Heart left ventricle (tissue), 16 donors: ENCODE data around the gene GRIK5. TPM values are rescaled to one million over a fixed set of nuclear protein-coding genes. Genes with fewer than 3 reads are reported as not detected.

ENCODE experiments used
- ATAC-seq, 4 donors: fragments of 200-7000 bp; cut with Tn5 transposase; one replicate each; pipeline ENCODE4 v1.9.1; 2020 to 2022; ENCODE audit warnings: moderate library complexity in 4 of 4, mild to moderate bottlenecking in 3 of 4, moderate number of reproducible peaks in 1 of 4
- DNase-seq, 5 donors: peaks; one replicate each; pipeline ENCODE4 v3.0.0-alpha.2; 2020
- H3K27ac ChIP-seq, 12 donors: fragments of 200-600 bp; sonication (generic) in 4 of 12; one replicate each; pipeline versions ENCODE4 v1.5.0 to v1.8.0; 2016 to 2022; ENCODE audit warnings: mild to moderate bottlenecking in 2 of 12
- H3K27me3 ChIP-seq, 9 donors: fragments of 200-600 bp; sonication (generic) in 2 of 9; one replicate each; pipeline versions ENCODE4 v1.5.1 to v1.8.0; 2016 to 2022; ENCODE audit warnings: mild to moderate bottlenecking in 3 of 9
- H3K36me3 ChIP-seq, 9 donors: fragments of 200-600 bp; sonication (generic) in 2 of 9; one replicate each; pipeline versions ENCODE4 v1.5.0 to v1.8.0; 2018 to 2022; ENCODE audit warnings: mild to moderate bottlenecking in 2 of 9
- H3K4me1 ChIP-seq, 12 donors: fragments of 200-600 bp; sonication (generic) in 4 of 12; one replicate each; pipeline versions ENCODE4 v1.5.0 to v1.8.0; 2016 to 2022; ENCODE audit warnings: mild to moderate bottlenecking in 3 of 12
- H3K4me3 ChIP-seq, 12 donors: fragments of 200-600 bp; sonication (generic) in 4 of 12; one replicate each; pipeline versions ENCODE4 v1.5.0 to v1.8.0; 2017 to 2022; ENCODE audit warnings: mild to moderate bottlenecking in 9 of 12, moderate library complexity in 4 of 12
- H3K9me3 ChIP-seq, 12 donors: fragments of 200-600 bp; sonication (generic) in 4 of 12; one replicate each; pipeline versions ENCODE4 v1.5.0 to v1.8.0; 2016 to 2022; ENCODE audit warnings: mild to moderate bottlenecking in 1 of 12
- CTCF ChIP-seq, 12 donors: fragments of 200-600 bp; sonication (generic) in 4 of 12; IDR thresholded peaks; one replicate each; pipeline versions ENCODE4 v1.5.0 to v1.8.0; 2018 to 2022; ENCODE audit warnings: antibody characterized with exemption in 12 of 12, mild to moderate bottlenecking in 5 of 12
- POLR2A ChIP-seq, 2 donors: fragments of 450-650 bp; IDR thresholded peaks; one replicate each; pipeline ENCODE4 v1.6.1; 2017; ENCODE audit warnings: antibody characterized with exemption in 2 of 2, mild to moderate bottlenecking in 2 of 2, moderate library complexity in 2 of 2
- WGBS, 4 donors: extraction: QIAGEN DNeasy Blood & Tissue Kit in 2 of 4; methylation state at CpG; one replicate each; pipeline versions ENCODE4 v1.1.5 to v1.1.7; 2013 to 2018; 5-methylcytosine and 5-hydroxymethylcytosine counted together
- intact Hi-C, 10 donors: fragments of 100-400 bp; cut with DNase I; formaldehyde crosslinking; loops; one replicate each; pipeline versions ENCODE4 v1.11.1 to v1.14.2; 2022
- polyA plus RNA-seq, 2 donors: library from polyadenylated mRNA; stranded (reverse); fragments of 200-250 nt; gene quantifications; one replicate each; pipeline ENCODE4 v1.2.3, GENCODE V29; 2013
- total RNA-seq, 9 donors: library from RNA; depleted of rRNA in 2 of 9; stranded (reverse); fragments of >200 nt in 2 of 9; fragmentation: NEBNext Ultra II Directional in 3 of 9; extraction: Animal tissue kit (Norgen Biotek cat#: 25700) in 3 of 9; gene quantifications; one replicate each; pipeline versions ENCODE4 v1.1.0 to v1.2.4, GENCODE V29; 2016 to 2023
- donor health status: ischemic (EF 13 %, LVEDD 7.1; RV severe dilation, severe dysfunction).
- donor health status: healthy with polysubstance abuse.
- donor health status: DM: no; HTN: yes; CAD: no.
- donor health status: DM: no; HTN: no; CAD: no.
- donor health status: ischemic (EF 25% LVEDD 6.9; RV normal size, moderate dysfunction).
- donor health status: ischemic (EF 25% LVEDD 5.7; RV mildly dilated, moderate dysfunction).
- donor health status: healthy.
- donor health status: DM: yes; HTN: yes; CAD: no.
- donor health status: ischemic (EF 35%, LVEDD 5.7; RV mildly dilated, moderate dysfunction).
- donor health status: nonischemic (EF 11% LVEDD 7.7; RV severe dilation, severe dysfunction).
- donor health status: DM: yes; HTN: yes; CAD: no.
- donor health status: PGD.
- donor health status: ischemic (EF 29% LVEDD 5.4; RV normal size, mild dysfunction).
- donor health status: nonischemic (EF 23%, LVEDD 6.1; RV moderate dilation, normal function).

Gene GRIK5
- total and polyA plus RNA-seq, 11 donors = 0.28 to 9.0 (median 2.5) TPM

- WGBS, 4 donors = 57 to 72% (median 64%) methylated on average over 8 of the region's 8 CpGs
- peaks cover 0 to 83% (median 9%) of the 10 kb centered on the region in 9 donors for H3K36me3 ChIP-seq
- H3K4me1 ChIP-seq = peaks cover 0 to 12% (median 0%) of the 10 kb centered on the region in 12 donors
- intact Hi-C loops = no loop called here
- ATAC-seq (peak in 2 of 4 donors; percentile 25 to 27), DNase-seq (no peak)
- no peak overlapping the region for H3K27ac ChIP-seq
- no peaks in the 10 kb centered on the region for H3K27me3 ChIP-seq
- H3K9me3 ChIP-seq = no peaks in the 10 kb centered on the region
- no peak overlapping the region for H3K4me3 ChIP-seq
- no peak for TF ChIP-seq POLR2A (IDR thresholded peaks at IDR 0.05)
- TF ChIP-seq CTCF (IDR thresholded peaks at IDR 0.05) = no peak
Observed at GRCh38 chr19:41974652-41975051, 95.4 kb downstream of the GRIK5 start.

GRCh38 chr19:41971363-41971762, 98.6 kb downstream of the GRIK5 start:
- ATAC-seq (no peak), DNase-seq (no peak)
- Histone ChIP-seq H3K4me1 (peaks cover 0 to 3% (median 0%) of the 10 kb centered on the region in 12 donors), H3K36me3 (peaks cover 0 to 80% (median 19%) of the 10 kb centered on the region in 9 donors), H3K4me3 (no peak overlapping the region), H3K9me3 (no peaks in the 10 kb centered on the region), H3K27ac (no peak overlapping the region), H3K27me3 (no peaks in the 10 kb centered on the region)
- TF ChIP-seq CTCF (IDR thresholded peaks at IDR 0.05) (no peak), POLR2A (IDR thresholded peaks at IDR 0.05) (no peak)
- intact Hi-C loops = no loop called here
- WGBS, 4 donors = 74 to 81% (median 77%) methylated on average over 11 of the region's 11 CpGs

- ATAC-seq = peak in 1 of 4 donors; percentile 3
- DNase-seq = no peak
- 86 to 87% (median 87%) methylated on average over 12 to 19 of the region's 19 CpGs for WGBS, 4 donors
- H3K36me3 ChIP-seq = peaks cover 0 to 76% (median 19%) of the 10 kb centered on the region in 9 donors
- H3K27ac ChIP-seq = no peak overlapping the region
- TF ChIP-seq CTCF (IDR thresholded peaks at IDR 0.05) (no peak), POLR2A (IDR thresholded peaks at IDR 0.05) (no peak)
- intact Hi-C loops = no loop called here
- no peaks in the 10 kb centered on the region for H3K9me3 ChIP-seq
- no peak overlapping the region for H3K4me3 ChIP-seq
- H3K27me3 ChIP-seq = no peaks in the 10 kb centered on the region
- H3K4me1 ChIP-seq = no peaks in the 10 kb centered on the region
Observed at GRCh38 chr19:41969772-41970458, 100.1 kb downstream of the GRIK5 start.

GRCh38 chr19:41968751-41969595, 101.0 kb downstream of the GRIK5 start:
- intact Hi-C loops = no loop called here
- ATAC-seq = no peak
- no peak for DNase-seq
- peaks cover 0 to 66% (median 19%) of the 10 kb centered on the region in 9 donors for H3K36me3 ChIP-seq
- no peaks in the 10 kb centered on the region for H3K4me1 ChIP-seq
- H3K27ac ChIP-seq = no peak overlapping the region
- 81 to 83% (median 83%) methylated on average over 27 to 28 of the region's 28 CpGs for WGBS, 4 donors
- H3K4me3 ChIP-seq = no peak overlapping the region
- no peak for TF ChIP-seq POLR2A (IDR thresholded peaks at IDR 0.05)
- TF ChIP-seq CTCF (IDR thresholded peaks at IDR 0.05) = no peak
- no peaks in the 10 kb centered on the region for H3K27me3 ChIP-seq
- no peaks in the 10 kb centered on the region for H3K9me3 ChIP-seq
